Tibial artery (tissue), 4 donors: Measurements from ENCODE around the gene DNMT3A.

Experiments
- DNase-seq, 2 donors: peaks; one replicate each; pipeline ENCODE4 v3.0.0-alpha.2; 2019
- H3K27ac ChIP-seq, 2 donors: fragments of 200-600 bp; sonication (generic) in 1 of 2; 1 replicate in 1 of 2; 2 replicates in 1 of 2; pipeline ENCODE4 v1.5.1; 2018 to 2019; ENCODE audit warnings: mild to moderate bottlenecking in 1 of 2
- H3K27me3 ChIP-seq, 2 donors: fragments of 200-600 bp; sonication (generic) in 1 of 2; one replicate each; pipeline versions ENCODE4 v1.5.1 to v1.6.0; 2016 to 2019
- H3K36me3 ChIP-seq, 3 donors: fragments of 200-600 bp; sonication (generic) in 2 of 3; one replicate each; pipeline ENCODE4 v1.5.1; 2016 to 2019; ENCODE audit warnings: mild to moderate bottlenecking in 2 of 3
- H3K4me1 ChIP-seq, 4 donors: fragments of 200-600 bp; sonication (generic) in 2 of 4; 1 replicate in 3 of 4; 2 replicates in 1 of 4; pipeline ENCODE4 v1.5.1; 2016 to 2019
- H3K4me3 ChIP-seq, 2 donors: fragments of 200-600 bp; sonication (generic) in 1 of 2; 1 replicate in 1 of 2; 2 replicates in 1 of 2; pipeline ENCODE4 v1.5.1; 2018 to 2019; ENCODE audit warnings: mild to moderate bottlenecking in 2 of 2
- H3K9me3 ChIP-seq, 3 donors: fragments of 200-600 bp; sonication (generic) in 1 of 3; one replicate each; pipeline ENCODE4 v1.5.1; 2016 to 2019
- intact Hi-C: fragments of 100-400 bp; cut with DNase I; formaldehyde crosslinking; loops from one replicate; pipeline ENCODE4 v1.15.0; 2023; ENCODE audit warnings: low total_unique reads
- TF ChIP-seq, protein P1 (sequence below), 2 experiments: fragments of 200-600 bp in 1 of 2; fragments of 450-650 bp in 1 of 2; IDR thresholded peaks; one replicate each; pipeline ENCODE4 v1.5.1; 2017 to 2019; ENCODE audit warnings: antibody characterized with exemption in 2 of 2, mild to moderate bottlenecking in 1 of 2, moderate library complexity in 1 of 2

Gene DNMT3A

GRCh38 chr2:25379535-25379934 lies 37.8 kb upstream of the DNMT3A start:
- peak in 1 of 2 donors; percentile 21 for DNase-seq
- no peak overlapping the region for H3K4me3 ChIP-seq
- intact Hi-C loops, result loop anchor here (5.0 to 10.0 kb wide), 3 partner anchors 37 to 145 kb away; partner anchors contain the start of gene DNMT3A
- H3K36me3 ChIP-seq, result peaks cover 0 to 6% (median 0%) of the 10 kb centered on the region in 3 donors
- no peaks in the 10 kb centered on the region for H3K27me3 ChIP-seq
- H3K4me1 ChIP-seq, result peaks cover 0 to 22% (median 13%) of the 10 kb centered on the region in 4 donors
- TF ChIP-seq, protein P1, sequence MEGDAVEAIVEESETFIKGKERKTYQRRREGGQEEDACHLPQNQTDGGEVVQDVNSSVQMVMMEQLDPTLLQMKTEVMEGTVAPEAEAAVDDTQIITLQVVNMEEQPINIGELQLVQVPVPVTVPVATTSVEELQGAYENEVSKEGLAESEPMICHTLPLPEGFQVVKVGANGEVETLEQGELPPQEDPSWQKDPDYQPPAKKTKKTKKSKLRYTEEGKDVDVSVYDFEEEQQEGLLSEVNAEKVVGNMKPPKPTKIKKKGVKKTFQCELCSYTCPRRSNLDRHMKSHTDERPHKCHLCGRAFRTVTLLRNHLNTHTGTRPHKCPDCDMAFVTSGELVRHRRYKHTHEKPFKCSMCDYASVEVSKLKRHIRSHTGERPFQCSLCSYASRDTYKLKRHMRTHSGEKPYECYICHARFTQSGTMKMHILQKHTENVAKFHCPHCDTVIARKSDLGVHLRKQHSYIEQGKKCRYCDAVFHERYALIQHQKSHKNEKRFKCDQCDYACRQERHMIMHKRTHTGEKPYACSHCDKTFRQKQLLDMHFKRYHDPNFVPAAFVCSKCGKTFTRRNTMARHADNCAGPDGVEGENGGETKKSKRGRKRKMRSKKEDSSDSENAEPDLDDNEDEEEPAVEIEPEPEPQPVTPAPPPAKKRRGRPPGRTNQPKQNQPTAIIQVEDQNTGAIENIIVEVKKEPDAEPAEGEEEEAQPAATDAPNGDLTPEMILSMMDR (IDR thresholded peaks at IDR 0.05), result no peak
- H3K9me3 ChIP-seq, result no peaks in the 10 kb centered on the region
- H3K27ac ChIP-seq, result no peak overlapping the region

GRCh38 chr2:25378731-25379490 lies 37.2 kb upstream of the DNMT3A start:
- Histone ChIP-seq H3K9me3 (no peaks in the 10 kb centered on the region), H3K27ac (no peak overlapping the region), H3K4me3 (no peak overlapping the region), H3K36me3 (peaks cover 0 to 5% (median 0%) of the 10 kb centered on the region in 3 donors), H3K4me1 (peaks cover 0 to 22% (median 13%) of the 10 kb centered on the region in 4 donors), H3K27me3 (no peaks in the 10 kb centered on the region)
- peak in 1 of 2 donors; percentile 60 for DNase-seq
- TF ChIP-seq, protein P1 (IDR thresholded peaks at IDR 0.05), result no peak
- intact Hi-C loops, result loop anchor here (5.0 to 10.0 kb wide), 3 partner anchors 37 to 146 kb away; partner anchors contain the start of gene DNMT3A

DNA sequence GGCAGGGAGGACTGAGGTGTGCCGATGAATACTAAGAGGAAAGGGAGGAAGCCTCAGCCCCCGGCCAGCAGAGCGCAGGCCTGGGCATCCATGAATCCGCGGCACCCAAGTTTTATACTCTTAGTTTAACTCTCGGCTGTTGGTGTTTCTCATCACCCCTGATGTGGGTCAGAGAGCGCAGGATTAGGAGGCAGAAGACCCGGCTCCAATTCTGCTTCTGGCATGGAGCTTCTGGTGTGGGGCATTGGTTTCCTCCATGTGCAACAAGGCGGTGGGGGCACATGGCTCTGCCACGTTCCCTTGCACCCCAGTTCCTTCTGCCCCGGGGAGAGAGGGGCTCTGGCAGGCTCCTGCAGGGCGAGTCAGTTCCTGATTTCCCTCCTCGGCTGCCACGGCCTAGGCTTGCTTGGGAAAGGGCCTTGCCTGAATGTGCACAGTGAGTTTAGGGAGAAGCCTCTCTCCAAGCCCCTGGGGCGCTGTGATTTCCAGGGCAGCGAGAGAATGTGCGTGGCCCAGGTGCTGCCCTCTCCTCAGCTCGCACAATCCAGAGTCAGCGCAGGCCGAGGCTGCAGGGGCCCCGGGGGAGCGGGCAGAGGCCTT lies 36.2 kb upstream of the DNMT3A start:
- Histone ChIP-seq H3K4me1 (peaks cover 0 to 28% (median 13%) of the 10 kb centered on the region in 4 donors), H3K36me3 (no peaks in the 10 kb centered on the region), H3K9me3 (no peaks in the 10 kb centered on the region), H3K27ac (no peak overlapping the region), H3K27me3 (no peaks in the 10 kb centered on the region), H3K4me3 (no peak overlapping the region)
- TF ChIP-seq, protein P1 (IDR thresholded peaks at IDR 0.05), result no peak
- intact Hi-C loops, result loop anchor here (5.0 to 10.0 kb wide), 3 partner anchors 36 to 147 kb away; partner anchors contain the start of gene DNMT3A
- DNase-seq, result peak in 1 of 2 donors; percentile 63

GRCh38 chr2:25376750-25377621 lies 35.3 kb upstream of the DNMT3A start:
- no peaks in the 10 kb centered on the region for H3K9me3 ChIP-seq
- no peak overlapping the region for H3K27ac ChIP-seq
- TF ChIP-seq, protein P1 (IDR thresholded peaks at IDR 0.05), result peak; percentile 89 to 95
- DNase-seq, result peak; percentile 75 to 88
- no peaks in the 10 kb centered on the region for H3K27me3 ChIP-seq
- intact Hi-C loops, result loop anchor here (5.0 to 10.0 kb wide), 3 partner anchors 35 to 148 kb away; partner anchors contain the start of gene DNMT3A
- H3K4me3 ChIP-seq, result peak overlapping the region; percentile 22 to 29
- H3K4me1 ChIP-seq, result peaks cover 0 to 28% (median 13%) of the 10 kb centered on the region in 4 donors
- H3K36me3 ChIP-seq, result no peaks in the 10 kb centered on the region

DNA sequence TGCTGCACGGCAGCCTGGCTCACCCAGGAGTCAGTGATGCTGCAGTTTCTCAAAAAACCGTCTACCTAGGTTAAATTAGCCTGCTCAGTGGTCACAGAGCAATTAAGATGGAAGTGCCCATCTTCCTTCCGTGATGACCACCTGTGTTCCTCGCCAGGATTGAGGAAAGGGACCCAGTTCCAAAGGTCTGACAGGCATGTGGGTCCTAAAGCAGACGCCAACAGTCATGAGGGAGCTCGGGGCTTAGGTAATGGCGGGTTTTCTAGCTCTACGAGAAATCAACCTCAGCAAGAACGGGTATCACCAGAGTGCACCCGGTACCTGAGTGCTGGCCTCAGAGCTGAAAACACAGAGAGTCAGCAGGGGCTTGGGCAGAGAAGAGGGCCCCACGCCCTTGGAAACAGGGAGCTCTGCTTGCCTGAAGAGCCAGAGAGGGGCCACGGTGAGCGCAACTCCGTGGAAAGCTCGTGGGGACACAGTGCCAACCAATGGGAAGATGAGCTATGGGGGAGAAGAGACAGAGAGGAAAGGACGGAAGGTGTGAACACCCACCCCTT lies 34.3 kb upstream of the DNMT3A start:
- Histone ChIP-seq H3K9me3 (no peaks in the 10 kb centered on the region), H3K27ac (no peak overlapping the region), H3K4me1 (peaks cover 0 to 28% (median 13%) of the 10 kb centered on the region in 4 donors), H3K36me3 (no peaks in the 10 kb centered on the region), H3K4me3 (no peak overlapping the region), H3K27me3 (no peaks in the 10 kb centered on the region)
- intact Hi-C loops, result loop anchor here (5.0 to 10.0 kb wide), 3 partner anchors 34 to 149 kb away; partner anchors contain the start of gene DNMT3A
- peak in 1 of 2 donors; percentile 50 for DNase-seq
- TF ChIP-seq, protein P1 (IDR thresholded peaks at IDR 0.05), result no peak
